ENCODE measurements around the gene SPATA25.
"Not testable (repeated sequence)": the region's sequence is repeated elsewhere in the genome, so short reads cannot be mapped to it uniquely, and the experiment has no call there.

Gene SPATA25, protein sequence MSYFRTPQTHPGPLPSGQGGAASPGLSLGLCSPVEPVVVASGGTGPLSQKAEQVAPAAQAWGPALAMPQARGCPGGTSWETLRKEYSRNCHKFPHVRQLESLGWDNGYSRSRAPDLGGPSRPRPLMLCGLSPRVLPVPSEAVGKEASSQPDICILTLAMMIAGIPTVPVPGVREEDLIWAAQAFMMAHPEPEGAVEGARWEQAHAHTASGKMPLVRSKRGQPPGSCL

DNA sequence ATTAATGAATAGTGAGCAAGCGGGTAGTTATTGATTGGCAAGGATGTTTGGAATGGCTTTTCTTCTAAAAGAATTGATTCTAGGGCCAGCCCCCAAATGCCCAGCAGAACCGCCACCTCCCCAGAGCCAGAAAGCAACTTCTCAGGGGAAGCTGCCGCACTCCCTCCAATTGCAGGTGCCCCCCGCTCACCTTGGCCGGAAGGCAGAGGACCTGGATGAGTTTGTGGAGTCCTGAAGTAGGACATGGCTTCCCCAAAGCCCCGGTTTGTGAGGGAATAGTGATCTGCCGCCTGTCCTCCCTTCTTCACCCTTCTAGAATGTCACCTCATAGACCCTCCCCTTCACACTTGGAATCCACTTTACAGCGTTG lies at the start of gene SPATA25:
Gene SPATA25 (minus strand): TSS at position 277 of the 370 bp plus-strand sequence. CDS start 32 bp downstream, at position 245.
- no peak for DNase-seq

DNA sequence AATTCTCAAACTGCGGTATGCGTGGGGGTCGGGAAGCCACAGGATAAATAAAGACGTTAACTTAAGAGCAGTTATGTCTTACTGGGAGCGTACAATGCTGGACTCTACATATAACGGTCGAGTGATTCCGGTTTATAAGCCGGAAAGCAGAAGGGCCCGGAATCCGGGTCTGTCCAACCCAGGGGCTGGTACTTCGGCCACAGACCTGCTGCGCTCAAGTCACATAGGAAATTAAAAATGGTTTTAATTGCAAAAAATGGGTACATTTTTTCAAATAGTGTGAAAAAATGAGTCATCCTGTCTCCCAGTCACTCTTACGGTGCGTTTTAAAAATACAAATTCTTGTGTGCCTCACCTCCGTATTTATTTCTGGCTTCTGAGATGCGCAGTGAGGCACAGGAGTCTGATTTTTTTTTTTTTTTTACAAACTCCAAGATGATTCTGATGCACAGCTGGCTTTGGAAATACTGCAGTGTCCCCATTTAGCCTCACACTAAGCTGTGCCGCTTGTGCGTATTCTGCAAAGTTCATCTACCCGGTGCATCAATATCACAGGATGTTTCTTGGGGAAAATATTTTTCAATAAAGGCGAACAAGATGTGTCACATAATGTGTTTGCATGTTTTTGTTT lies 48.1 kb upstream of the SPATA25 start:
- DNase-seq, result no peak

DNA sequence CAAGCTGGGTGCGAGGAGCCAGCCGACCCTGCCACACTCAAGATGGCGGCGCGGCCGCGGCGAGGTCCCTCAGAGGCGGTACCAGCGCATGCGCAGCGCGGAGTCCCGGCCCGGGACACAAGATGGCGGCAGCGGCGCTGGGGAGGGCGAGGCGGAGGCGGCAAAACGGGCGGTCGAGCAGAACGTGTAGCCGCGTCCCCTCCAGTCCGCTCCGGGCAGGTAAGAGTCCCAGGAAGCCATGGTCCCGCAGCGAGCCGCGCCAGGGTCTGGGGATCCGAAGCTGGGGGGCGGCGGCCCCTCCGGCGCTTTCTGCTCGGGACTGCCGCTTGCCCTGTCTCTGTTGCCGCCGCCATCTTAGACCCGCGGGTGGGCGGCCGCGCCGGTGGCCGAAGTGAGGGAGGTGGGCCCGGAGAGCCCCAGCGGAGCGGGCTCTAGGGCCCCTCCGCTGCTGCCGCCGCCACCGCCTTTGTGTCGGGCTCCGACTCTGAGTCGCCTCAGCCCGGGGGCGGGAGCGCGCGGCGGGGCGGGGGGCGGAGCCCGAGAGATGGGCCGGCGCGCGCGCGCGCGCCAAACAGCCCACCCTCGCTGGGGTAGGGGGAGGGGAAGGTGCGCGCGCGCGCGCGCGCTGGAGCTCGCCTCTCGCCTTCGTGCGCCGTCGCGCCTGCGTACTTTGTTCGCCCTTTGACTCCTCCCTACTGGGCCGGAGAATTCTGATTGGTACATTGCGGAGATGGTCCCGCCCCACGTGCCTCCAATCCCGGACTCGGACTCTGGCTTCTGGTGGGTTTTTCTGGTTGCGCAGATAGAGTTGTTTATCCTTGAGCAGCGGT lies 47.4 kb upstream of the SPATA25 start, which contains the start of gene PCIF1:
Gene PCIF1 (plus strand): TSS at position 98 of the 830 bp plus-strand sequence. CDS start 4,317 bp downstream, outside the sequence.
- DNase-seq, result peak; percentile 98 to 99

DNA sequence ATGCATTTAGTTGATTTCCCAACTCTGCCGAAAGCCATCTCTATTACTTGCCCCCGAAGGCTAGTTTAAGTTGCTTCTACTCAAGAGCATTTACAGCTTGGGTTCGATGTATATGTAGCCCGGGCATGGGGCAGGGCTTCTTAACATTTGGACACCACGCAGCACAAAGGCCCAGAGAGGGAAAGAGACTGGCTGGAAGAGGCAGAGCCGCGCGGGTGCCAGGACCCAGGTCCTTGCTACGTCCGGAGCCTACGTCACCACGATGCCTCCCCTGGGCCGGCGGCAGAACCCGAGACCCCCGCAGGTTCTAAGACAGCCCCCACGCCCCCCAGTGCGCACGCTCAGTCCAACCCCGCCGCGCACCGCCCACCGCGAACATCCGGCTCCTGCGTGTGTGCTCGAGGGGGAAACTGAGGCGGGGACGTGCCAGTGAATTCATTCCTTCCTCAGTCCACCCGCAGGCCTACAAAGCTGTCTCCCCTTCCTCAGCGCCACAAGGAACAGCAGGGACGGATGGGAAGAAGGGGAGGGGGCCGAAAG lies 46.7 kb upstream of the SPATA25 start:
- peak in 1 of 2 donors; percentile 58 for DNase-seq

DNA sequence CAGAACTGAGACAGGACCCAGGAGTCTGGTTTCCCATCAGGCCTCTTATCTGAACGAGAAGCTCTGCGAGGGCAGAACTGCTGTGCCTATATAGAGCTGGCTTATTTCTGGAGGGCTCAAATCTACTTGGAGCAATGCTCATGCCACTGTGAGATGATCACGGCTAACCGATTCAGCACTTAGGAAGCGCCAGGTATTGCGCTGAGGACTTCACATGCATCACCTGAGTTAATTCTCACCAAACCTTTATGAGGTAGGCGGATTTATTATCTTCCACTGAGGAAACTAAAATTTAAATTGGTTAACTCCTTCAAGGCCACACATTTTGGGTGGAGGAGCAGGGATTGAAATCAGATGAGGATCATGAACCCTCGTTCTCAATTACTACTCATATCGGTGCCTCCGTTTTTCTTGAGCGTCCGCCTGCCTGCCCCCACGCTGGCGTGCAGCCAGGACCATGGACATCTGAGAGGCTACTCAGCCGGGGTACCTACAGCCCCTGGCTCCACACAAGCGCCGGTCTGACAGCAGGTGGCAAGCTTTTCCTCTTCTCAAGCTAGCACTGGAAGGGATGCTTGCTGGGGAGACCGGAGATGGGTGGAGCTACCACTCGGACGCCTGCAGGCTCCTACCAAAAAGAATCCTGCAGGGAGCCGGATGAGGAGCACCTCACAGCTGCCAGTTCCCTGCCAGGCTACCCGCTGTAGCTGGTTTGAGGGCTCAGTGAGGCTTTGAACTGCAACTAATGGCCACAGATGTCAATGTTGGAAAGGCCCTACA lies 46.0 kb upstream of the SPATA25 start:
- peak; percentile 67 to 72 for DNase-seq

DNA sequence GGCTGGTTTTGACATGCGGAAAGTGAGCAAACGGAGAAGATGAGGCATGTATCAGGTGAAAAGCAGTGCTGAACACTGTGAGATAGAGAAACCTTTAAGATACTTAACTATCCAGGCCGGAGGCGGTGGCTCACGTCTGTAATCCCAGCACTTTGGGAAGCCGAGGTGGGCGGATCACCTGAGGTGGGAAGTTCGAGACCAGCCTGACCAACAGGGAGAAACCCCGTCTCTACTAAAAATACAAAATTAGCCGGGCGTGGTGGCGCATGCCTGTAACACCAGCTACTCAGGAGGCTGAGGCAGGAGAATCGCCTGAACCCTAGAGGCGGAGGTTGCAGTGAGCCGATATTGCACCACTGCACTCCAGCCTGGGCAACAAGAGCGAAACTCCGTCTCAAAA lies 44.3 kb upstream of the SPATA25 start:
- DNase-seq, result not testable (repeated sequence)

DNA sequence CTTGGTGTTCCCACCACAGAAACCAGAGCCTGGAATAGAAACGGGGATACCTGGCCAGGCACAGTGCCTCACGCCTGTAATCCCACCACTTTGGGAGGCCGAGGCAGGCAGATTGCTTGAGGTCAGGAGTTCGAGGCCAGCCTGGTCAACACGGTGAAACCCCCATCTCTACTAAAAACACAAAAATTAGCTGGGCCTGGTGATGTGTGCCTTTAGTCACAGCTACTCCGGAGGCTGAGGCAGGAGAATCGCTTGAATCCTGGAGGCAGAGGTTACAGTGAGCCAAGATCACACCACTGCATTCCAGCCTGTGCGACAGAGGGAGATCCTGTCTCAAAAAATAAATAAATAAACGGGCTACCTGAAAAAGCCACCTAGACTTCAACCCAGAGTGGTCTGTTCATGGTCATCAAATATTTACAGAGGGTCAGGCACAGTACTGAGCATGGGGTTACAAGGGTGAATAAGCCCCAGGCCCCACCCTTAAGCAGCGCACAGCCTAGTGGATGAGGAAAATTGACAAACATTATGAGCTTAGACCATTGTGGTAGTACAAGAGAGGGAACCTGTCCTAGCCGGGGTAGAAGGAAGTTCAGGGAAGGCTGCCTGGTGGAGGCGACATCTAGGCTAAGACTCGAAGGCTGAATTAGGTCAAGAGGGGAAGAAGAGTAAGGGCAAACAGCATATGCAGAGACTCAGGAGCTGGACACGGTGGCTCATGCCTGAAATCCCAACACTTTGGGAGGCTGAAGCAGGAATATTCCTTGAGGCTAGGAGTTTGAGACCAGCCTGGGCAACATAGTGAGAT lies 39.9 kb upstream of the SPATA25 start:
- DNase-seq, result no peak

DNA sequence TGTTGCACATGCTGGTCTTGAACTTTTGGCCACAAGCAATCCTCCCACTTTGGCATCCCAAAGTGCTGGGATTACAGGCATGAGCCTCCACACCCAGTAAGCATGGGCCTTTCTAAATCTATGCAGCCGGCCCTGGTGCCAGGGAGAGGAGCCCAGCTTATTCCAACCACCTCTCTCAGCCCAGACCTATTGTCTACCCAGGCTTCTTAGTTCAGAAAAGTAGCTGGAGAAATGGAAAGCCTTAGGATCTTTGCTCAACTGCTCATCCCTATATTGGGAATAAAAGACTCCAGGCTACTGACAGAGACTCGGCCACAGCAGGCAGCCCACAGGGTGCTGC lies 39.3 kb upstream of the SPATA25 start:
- DNase-seq, result no peak

DNA sequence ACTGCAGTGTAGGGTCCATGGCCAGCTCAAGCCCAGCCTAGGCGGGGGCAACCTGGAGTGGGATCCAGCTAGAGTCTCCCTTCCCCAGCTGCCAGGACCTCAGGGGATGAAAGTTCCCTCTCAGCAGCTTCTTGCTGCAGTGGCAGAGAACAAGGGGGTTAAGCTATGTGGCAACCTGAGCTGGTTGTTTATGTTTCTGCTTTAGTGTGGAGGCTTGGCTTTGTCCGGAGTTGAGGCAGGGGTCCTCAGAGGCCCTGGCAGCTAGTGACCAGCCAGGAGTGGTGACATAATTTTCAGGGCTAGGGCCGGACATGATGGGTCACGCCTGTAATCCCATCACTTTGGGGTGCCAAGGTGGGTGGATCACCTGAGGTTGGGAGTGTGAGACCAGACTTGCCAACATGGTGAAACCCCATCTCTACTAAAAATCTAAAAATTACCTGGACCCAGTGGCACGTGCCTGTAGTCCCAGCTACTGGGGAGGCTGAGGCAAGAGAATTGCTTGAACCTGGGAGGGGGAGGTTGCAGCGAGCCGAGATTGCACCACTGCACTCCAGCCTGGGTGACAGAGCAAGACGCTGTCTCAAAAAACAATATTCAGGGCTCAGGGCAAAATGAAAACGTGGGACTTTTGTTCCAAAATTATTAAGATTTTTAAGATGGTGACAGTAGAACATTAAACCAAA lies 38.5 kb upstream of the SPATA25 start:
- no peak for DNase-seq

DNA sequence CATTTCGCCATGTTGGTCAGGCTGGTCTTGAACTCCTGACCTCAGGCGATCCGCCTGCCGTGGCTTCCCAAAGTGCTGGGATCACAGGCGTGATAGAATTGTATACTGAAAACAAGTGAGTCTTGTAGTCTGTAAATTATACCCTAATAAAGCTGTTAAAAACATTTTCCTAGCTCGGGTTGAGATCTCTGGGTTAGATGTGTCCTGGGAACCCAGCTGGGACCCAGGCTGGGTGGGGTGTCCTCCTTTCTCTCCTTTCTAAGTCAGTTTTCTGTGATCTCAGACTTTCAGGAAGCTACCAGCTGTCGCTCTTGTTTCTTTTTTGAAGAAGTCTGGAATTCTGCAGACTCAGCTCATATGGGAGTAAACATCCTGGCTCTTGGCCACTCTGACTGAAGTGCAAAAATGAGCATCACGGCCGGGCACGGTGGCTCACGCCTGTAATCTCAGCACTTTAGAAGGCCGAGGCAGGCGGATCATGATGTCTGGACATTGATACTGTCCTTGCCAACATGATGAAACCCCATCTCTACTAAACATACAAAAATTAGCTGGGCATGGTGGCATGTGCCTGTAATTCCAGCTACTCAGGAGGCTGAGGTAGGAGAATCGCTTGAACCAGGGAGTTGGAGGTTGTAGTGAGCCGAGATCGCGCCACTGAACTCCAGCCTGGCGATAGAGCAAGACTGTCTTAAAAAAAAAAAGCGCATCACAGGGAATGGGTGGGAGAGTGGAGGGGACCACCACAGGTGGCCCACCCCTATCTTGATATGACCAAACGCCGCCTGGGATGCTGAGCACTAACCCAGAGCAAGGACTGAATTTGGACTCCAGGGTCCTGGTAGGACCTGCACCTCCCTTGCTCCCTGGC lies 37.2 kb upstream of the SPATA25 start:
- DNase-seq, result no peak

DNA sequence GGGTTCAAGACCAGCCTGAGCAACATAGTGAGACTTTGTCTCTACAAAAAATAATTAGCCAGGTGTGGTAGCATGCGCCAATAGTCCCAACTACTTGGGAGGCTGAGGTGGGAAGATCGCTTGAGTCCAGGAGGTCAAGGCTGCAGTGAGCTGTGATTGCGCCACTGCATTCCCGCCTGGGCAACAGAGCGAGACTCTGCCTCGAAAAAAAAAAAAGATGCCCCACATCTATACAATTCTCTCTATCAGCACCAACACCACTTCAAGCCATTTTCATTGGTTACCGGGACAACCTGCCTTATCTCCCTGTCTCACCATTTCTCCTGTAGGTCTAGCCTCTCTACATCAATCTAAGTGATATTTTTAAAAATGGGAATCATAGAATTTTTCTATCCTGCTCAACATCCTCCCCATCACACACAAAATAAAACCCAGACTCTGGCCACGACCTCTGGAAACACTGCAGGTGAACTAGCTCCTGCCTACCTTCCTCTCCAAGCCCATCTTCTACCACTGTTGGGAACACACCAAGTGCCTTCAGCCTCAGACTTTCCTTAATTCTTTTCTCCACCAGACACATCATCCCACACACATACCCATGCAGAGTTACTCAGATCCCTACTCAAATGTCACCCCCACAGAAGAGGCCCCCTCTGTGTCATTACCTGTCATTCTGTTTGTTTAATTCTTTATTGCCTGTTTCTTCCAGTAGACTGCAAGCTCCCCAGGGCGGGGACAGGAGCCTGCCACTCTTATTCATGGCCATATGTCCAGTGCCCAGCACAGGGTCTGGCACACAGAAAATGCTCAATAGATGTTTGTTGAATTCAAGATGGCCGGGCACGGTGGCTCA lies 34.1 kb upstream of the SPATA25 start:
- no peak for DNase-seq

DNA sequence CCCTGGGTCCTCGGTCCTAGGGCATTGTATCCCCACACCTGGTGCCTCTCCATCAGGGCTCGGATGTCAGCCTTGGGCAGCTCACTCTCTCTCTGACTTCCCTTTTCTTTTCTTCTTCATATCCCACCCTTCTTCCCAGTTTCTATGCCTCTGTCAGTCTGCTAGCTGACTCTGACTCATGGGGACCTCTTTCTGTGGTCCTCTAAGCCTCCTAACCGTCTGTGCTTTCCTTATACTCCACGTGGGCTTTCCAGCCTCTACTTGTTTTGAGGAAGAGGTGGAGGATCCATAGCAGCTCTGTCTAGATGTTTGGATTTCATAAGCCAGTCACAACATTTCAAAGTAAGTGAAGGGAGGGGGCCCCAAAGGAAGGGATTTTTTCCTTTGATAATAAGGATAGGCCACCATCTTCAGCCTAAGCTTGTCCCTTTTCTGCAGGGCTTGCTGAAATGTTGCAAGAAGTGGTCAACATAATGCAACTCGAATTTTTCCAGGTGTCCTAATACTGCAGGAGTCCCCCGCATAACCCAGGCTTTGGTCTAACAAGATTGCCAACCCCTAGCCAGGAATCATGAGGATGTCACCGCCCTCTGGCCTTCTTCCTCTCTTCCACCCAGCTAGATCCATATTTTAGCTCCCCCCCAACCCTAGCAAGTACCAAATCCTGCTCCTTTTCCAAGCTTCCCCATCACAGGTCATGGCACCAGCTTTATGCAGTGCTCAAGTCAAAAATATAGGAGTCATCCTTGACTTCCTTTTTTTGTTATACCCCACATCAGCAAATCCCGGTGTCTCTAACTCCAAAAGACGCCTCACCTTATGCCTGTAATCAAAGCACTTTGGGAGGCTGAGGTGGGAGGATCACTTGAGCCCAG lies 33.3 kb upstream of the SPATA25 start:
- no peak for DNase-seq

DNA sequence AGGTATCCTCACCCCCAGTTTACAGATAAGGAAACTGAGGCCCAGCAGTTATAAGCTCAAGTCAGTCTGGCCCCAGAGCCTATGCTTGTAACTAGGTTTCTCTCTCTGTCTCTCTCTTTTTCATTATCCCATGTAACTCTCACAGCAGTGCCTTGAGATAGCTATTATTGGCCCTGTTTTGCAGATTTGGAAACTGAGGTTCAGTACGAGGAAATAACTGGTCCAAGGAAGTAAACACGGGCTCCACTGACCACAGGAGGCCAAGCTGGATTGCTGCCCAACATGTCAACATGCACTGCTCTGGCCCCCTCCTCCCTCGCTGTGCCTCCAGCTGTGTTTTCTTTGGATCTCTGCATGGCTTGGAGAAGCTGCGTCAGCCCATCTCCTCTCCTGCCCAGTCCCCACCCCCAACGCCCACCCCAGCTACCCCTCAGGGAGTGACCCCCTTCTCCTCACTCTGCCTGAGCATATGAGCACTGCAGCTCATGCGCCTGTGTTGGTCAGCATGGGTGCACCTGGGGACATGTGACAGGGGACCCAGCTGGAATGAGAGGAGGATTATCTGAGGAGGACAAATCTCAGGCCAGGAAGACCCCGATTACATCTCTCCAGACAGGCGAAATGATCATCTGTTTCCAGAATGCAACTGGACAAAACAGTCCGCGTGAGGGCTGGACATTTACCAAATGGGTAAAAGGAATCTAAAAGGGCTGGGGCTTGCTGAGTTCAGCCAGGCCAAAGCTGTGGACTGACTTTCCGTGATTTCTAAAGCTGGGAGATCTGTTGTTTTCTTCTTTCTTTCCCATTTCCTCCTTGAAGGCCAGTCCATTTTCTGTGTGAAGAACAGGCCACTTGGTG lies 32.3 kb upstream of the SPATA25 start:
- no peak for DNase-seq

DNA sequence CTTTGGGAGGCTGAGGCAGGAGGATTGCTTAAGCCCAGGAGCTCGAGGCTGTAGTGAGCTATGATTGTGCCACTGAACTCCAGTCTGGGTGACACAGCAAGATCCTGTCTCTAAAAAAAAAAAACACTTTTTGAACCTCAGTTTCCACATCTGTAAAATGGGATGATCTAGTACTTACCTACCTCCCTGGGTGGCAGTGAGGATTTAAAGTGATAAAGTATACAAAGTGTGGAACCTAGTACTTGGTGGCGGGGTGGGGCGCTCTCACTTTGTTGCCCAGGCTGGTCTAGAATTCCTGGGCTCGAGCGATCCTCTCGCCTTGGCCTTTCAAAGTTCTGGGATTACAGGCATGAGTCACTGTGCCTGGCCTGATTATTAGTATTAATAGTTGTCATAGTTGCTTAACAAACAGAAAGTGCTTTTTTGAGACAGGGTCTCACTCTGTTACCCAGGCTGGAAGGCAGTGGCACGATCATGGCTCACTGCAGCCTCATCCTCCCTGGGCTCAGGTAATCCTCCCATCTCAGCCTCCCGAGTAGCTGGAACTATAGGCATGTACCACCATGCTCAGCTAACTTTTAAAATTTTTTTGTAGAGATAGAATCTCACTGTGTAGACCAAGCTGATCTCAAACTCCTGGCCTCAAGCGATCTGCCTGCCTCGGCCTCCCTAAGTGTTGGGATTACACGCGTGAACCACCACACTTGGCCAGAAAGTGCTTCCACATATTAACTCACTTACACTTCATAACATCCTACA lies 31.5 kb upstream of the SPATA25 start:
- no peak for DNase-seq

DNA sequence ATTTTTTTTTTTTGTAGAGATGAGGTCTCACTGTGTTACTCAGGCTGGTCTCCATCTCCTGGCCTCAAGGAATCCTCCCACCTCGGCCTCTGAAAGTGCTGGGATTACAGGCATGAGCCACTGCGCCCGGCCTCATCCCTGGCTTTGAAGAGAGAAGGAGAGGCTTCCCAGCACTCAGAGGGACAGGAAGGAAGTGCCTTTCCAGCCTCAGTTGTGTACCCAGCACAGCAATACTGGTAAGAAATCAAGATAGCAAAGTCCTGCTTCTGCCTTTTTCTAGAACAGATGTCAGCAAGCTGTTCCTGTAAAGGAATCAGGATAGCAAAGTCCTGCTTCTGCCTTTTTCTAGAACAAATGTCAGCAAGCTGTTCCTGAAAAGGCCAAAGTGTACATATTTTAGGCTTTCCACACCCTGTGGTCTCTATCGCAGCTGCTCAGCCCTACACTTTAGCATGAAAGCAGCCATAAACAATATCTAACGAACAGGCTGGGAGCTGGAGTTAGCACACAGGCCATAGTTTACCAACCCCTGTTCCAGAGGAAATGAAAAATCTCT lies 30.8 kb upstream of the SPATA25 start:
- no peak for DNase-seq

DNA sequence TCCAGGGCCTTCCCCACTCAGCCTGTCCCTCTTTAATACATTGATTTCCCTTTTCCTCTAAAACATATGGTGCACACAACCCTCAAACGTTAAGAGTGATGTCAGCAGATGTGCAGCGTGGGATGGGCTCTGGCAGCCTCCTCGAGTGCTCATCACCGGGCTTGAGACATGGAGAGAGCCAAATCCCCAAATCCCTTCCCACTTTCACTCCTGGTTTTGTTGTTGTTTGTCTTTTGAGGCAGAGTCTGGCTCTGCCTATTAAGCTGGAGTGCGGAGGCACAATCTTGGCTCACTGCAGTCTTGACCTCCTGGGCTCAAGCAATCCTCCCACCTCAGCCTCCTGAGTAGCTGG lies 30.3 kb upstream of the SPATA25 start:
- no peak for DNase-seq

Measured in CD4-positive, alpha-beta T cell treated with Interleukin-4 for 1 hour (primary cell).